ENCODE results near the gene PRAC2.

DNA sequence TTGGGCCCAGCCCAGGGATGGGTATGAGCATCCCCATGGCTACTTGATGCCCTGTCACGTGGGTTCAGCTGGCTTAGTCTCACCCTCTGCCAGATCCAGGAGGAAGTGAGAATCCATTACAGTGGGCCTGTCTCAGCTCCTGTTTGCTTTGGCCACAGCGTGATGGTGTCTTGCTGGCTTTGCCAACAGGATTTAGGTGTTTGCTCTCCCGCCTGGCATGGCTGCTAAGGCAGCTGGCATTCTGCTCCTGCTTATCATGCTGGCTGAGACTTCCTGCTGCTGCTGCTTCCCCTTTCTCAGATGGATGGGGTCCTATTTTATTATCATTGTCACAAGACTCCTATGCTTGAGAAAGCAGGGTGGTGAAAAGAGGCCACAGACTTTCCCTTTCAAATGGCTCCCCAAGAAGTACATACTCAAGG is 33.9 kb downstream of the PRAC2 start:
- TF ChIP-seq, protein P1, sequence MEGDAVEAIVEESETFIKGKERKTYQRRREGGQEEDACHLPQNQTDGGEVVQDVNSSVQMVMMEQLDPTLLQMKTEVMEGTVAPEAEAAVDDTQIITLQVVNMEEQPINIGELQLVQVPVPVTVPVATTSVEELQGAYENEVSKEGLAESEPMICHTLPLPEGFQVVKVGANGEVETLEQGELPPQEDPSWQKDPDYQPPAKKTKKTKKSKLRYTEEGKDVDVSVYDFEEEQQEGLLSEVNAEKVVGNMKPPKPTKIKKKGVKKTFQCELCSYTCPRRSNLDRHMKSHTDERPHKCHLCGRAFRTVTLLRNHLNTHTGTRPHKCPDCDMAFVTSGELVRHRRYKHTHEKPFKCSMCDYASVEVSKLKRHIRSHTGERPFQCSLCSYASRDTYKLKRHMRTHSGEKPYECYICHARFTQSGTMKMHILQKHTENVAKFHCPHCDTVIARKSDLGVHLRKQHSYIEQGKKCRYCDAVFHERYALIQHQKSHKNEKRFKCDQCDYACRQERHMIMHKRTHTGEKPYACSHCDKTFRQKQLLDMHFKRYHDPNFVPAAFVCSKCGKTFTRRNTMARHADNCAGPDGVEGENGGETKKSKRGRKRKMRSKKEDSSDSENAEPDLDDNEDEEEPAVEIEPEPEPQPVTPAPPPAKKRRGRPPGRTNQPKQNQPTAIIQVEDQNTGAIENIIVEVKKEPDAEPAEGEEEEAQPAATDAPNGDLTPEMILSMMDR (IDR thresholded peaks at IDR 0.05 in 4 of 5, conservative IDR thresholded peaks at IDR 0.05 in 1 of 5) = no peak
- no peak for TF ChIP-seq POLR2A (IDR thresholded peaks at IDR 0.05)
